ENCODE results near the gene ARID4A.
"Not testable (repeated sequence)": the region's sequence is repeated elsewhere in the genome, so short reads cannot be mapped to it uniquely, and the experiment has no call there.

Gene ARID4A

DNA sequence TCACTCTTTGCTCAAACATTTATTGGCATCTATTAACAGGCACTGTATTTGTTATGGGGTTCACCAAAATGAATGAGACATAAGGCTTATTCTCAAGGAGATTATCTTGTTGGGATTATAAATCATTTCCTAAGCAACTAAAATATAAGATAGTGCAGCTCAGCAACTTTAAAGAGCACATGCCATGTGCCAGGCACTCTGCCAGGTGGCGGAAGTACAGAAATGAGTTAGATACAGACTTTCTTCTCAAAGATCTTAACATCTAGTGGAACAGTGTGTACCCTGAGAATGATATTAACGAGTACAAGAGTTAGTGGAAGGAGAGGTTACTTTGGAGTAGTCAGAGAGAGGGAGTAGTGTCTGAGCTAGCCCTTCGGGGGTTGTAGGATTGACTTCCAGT lies 68.9 kb downstream of the ARID4A start:
- DNase-seq, result no peak

DNA sequence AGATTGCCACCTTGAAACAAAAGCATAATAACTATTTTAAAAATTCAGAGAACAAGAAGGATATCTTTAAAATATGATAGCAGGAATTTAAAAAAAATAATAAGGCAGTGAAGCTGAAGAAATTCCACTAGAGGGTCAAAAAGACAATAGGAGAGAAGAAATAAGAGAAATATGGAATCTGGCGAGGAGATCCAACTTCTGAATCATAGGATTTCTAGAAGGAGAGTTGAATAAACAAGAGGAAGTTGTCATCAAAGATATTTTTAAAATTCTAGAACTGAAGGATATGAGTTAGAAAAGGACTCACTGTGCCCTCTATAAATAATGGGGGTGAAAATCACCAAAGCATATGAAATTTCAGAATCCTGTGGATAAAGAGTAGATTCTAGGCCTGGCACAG lies 70.6 kb downstream of the ARID4A start:
- no peak for DNase-seq

DNA sequence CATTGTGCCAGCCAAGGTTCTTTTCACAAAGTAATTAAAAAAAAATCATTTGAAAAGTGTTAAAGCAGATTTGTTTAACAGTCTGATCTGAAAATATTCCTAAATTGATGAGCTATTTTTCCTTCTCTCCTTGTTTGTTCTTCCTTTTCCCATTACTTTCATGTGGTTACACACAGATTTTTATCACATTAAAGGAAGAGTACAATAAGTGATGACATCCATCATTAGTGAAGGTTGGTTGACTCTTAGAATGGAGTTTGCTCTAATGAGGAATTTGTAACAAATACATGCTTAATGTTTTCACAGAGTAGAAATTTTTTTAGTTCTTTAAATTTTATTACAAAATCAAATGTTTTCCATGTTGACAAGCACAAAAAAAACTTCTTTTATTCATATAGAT lies 78.4 kb downstream of the ARID4A start:
- no peak for DNase-seq

DNA sequence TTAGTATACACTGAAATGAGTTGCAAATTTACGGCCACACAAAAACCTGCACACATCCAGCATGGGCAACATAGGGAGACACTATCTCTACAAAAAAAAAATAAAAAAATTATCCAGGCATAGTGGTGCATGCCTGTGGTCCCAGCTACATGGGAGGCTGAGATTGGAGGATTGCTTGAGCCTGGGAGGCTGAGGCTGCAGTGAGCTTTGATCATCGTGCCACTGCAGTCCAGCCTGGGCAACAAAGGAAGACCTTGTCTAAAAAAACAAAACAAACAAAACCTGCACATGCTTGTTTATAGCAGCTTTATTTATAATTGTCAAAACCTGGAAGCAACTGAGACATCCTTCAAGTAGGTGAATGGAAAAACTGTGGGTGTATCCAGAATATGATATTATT lies 92.5 kb downstream of the ARID4A start:
- no peak for DNase-seq

DNA sequence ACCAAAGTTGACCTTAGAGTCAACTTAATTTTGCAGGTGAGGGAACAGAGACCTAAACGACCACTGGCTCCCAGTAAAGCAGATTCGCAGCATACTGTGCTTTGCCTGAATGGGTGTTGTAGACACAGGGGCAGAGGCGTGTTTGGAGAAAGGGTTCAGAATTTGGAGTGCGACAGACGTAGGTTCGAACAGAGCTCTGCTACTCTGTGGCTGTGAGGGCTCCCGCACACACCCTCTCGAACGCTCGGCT lies 97.1 kb downstream of the ARID4A start:
- no peak for DNase-seq

DNA sequence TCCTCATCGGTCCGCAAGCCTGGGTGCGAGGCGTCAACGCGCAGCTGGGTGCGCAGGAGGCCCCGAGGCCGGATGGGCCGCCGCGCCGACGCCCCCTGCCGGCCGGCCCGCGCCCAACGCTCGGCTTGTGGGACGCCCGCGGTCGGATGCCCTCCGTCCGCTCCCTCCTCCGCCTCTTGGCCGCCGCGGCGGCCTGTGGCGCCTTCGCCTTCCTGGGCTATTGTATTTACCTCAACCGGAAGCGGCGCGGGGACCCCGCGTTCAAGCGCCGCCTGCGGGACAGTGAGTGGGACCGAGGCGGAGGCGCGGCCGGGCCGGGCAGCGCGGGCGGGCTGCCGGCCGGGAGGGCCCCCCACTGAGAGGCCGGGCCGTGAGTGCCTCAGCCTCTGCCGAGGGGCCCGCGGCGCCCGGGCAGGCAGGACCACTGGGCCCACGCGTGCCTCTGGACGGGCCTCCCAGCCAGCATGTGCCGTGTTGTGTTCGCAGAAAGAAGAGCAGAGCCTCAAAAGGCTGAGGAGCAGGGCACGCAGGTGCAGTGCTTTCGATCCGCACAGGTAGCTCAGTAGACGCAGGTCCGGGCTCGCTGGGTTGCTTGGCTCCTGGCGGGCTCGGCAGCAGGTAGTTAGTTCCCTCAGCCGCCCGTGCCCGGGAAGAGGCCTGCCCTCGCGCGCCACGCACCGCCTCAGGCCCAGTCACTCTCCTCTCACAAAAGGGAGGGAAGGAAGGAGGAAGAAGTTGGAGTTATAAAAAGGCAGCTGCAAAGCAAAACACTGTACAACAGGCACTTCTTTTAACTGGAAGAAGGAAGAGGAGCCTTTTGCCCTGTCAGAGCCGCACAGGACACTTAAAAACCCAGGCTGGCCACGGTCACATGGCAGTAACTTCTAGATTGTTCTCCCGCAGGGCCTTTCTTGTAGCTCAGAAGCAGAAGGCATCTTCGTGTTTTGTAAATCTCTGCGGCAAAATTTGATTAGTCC lies 97.7 kb downstream of the ARID4A start, which contains the start of gene TOMM20L:
Gene TOMM20L, plus strand, starts transcription at position 119 of the 977 bp plus-strand sequence. Its CDS starts 28 bp downstream, at position 147.
- DNase-seq, result peak; percentile 66

DNA sequence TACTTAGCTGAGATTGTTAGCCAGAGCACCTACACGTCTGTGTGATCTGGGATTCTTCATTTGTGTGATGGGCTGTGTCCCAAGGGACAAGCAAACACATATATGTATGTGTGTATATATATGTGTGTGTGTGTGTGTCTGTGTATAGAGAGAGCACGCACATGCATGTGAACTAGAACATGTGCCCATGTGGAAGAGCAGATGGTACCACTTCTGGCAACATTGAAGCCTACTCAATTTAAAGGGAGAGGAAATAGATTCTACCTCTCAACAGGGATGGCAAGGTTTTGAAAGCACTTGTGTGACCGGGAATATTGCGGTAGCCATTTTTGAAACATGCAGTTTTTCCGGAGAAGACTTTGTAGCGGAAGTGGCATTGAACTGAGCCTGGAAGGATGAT lies 98.8 kb downstream of the ARID4A start:
- no peak for DNase-seq

GRCh38 chr14:58398495-58398894 lies 100.1 kb downstream of the ARID4A start:
- DNase-seq, result no peak

DNA sequence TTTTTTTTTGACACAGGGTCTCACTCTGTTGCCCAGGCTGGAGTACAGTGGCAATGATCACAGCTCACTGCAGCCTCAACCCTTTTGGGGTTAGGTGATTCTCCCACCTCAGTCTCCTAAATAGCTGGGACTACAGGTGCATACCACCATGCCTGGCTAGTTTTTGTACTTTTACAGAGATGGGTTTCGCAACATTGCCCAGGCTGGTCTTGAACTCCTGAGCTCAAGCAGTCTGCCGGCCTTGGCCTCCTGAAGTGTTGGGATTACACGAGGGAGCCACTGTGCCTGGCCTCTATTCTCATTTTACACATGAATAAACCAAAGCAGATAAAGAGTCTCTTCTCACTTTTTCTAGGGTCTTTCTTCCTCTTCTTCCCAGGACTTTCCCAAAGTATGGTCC lies 100.5 kb downstream of the ARID4A start:
- DNase-seq, result no peak

GRCh38 chr14:58401587-58401986 lies 103.2 kb downstream of the ARID4A start:
- no peak for DNase-seq

- no peak for DNase-seq
Measured at GRCh38 chr14:58408681-58409215, 110.4 kb downstream of the ARID4A start.

- no peak for DNase-seq
Measured at GRCh38 chr14:58414845-58415244, 116.5 kb downstream of the ARID4A start.

GRCh38 chr14:58415636-58416547 lies 117.5 kb downstream of the ARID4A start:
- DNase-seq, result no peak

GRCh38 chr14:58416934-58417333 lies 118.6 kb downstream of the ARID4A start:
- DNase-seq, result not testable (repeated sequence)
